IMR-90 (cell line): ENCODE results near the gene SHROOM1.

Experiments
- CEBPB ChIP-seq: IDR thresholded peaks from 2 replicates; pipeline ENCODE4 v1.6.1; 2012; ENCODE audit warnings: low read depth, low read length, improper control_type of control experiment
- CHD1 ChIP-seq: IDR thresholded peaks from 2 replicates; pipeline ENCODE4 v1.6.1; 2012; ENCODE audit warnings: low read depth, low read length, improper control_type of control experiment
- CTCF ChIP-seq: conservative IDR thresholded peaks from 2 replicates; pipeline ENCODE4 v1.5.1; 2012; ENCODE audit warnings: mild to moderate bottlenecking, low read depth, low read length, improper control_type of control experiment
- MAFK ChIP-seq: IDR thresholded peaks from 2 replicates; pipeline ENCODE4 v1.6.1; 2012; ENCODE audit warnings: low read depth, low read length, improper control_type of control experiment
- MXI1 ChIP-seq: IDR thresholded peaks from 2 replicates; pipeline ENCODE4 v1.6.1; 2012; ENCODE audit warnings: low read depth, mild to moderate bottlenecking, low read length, moderate library complexity, borderline replicate concordance
- NFE2L2 ChIP-seq: fragments of 150-350 bp; IDR thresholded peaks from 2 replicates; pipeline ENCODE4 v1.6.1; 2016; ENCODE audit warnings: low read depth, mild to moderate bottlenecking, low read length
- POLR2A ChIP-seq: IDR thresholded peaks from 2 replicates; pipeline ENCODE4 v1.6.1; 2012; ENCODE audit warnings: mild to moderate bottlenecking, low read depth, low read length
- RAD21 ChIP-seq: IDR thresholded peaks from 2 replicates; pipeline ENCODE4 v1.6.1; 2012; ENCODE audit warnings: low read length, improper control_type of control experiment
- RCOR1 ChIP-seq: IDR thresholded peaks from 2 replicates; pipeline ENCODE4 v1.6.1; 2012; ENCODE audit warnings: mild to moderate bottlenecking, low read length, improper control_type of control experiment; ENCODE audit not compliant: insufficient replicate concordance
- SMC3 ChIP-seq: fragments of 150-350 bp; IDR thresholded peaks from 2 replicates; pipeline ENCODE4 v1.6.1; 2016; ENCODE audit warnings: low read depth, mild to moderate bottlenecking, antibody characterized with exemption, low read length, moderate library complexity

- TF ChIP-seq CTCF = no peak
- no peak for TF ChIP-seq RAD21
- no peak for TF ChIP-seq RCOR1
- TF ChIP-seq CEBPB = no peak
- TF ChIP-seq MAFK = no peak
- TF ChIP-seq NFE2L2 = no peak
- no peak for TF ChIP-seq POLR2A
- TF ChIP-seq CHD1 = no peak
- TF ChIP-seq SMC3 = no peak
- no peak for TF ChIP-seq MXI1
Measured at GRCh38 chr5:132834057-132834456, 3.6 kb upstream of the SHROOM1 start.
